Activated T-cell treated with anti-CD3 and anti-CD28 coated beads for 24 hours (primary cell): Measurements from ENCODE around the gene PBX1.

ENCODE experiments used
- DNase-seq: peaks from one replicate; pipeline ENCODE4 v3.0.0-alpha.2; 2020; ENCODE audit warnings: low read depth

PBX1 gene

GRCh38 chr1:164813776-164814175, 254.8 kb downstream of the PBX1 start:
- no peak for DNase-seq

GRCh38 chr1:164821648-164822047, 262.7 kb downstream of the PBX1 start:
- no peak for DNase-seq

GRCh38 chr1:164823486-164824279, 264.7 kb downstream of the PBX1 start:
- no peak for DNase-seq

- DNase-seq = no peak
Measured at GRCh38 chr1:164824542-164824941, 265.6 kb downstream of the PBX1 start.

GRCh38 chr1:164830628-164831027, 271.6 kb downstream of the PBX1 start:
- DNase-seq = no peak

DNA sequence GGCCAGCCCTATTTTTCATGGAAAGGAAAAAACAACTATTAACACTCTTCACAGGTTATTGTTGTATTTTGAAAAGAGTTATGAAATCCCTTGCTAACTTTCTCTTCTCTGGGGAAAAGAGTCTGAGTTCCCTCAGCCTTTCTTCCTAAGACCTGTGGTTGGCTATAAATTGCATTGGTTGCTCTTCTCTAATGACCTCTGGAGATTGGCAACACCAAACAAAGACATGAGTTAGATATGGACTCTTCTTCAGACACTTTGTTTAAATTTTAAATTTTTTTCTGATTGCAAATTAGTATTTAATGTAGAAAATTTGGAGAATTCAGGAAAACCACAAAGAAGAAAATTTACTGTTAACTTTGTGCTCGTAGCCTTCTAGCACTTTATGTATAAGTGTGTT, 275.7 kb downstream of the PBX1 start:
- DNase-seq = no peak

DNA sequence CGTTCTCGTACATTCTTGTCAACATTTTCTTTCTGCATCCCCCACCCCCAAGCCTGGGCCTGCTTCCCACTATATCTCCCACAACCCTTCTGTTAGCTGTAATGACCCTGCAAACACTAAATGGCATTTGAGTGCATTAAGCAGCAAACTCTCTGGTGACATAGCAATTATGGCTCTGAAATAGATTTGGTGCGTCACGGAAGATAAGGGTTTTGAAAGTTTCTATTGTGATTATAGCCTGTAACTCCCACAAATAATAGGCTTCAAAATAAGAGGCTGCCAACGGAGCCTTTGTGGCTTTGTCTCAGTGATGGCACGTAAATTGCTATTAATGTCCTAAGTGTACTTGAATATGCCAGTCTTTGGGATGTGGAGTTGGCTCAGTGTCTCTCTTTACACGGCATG, 277.6 kb downstream of the PBX1 start:
- DNase-seq = no peak

DNA sequence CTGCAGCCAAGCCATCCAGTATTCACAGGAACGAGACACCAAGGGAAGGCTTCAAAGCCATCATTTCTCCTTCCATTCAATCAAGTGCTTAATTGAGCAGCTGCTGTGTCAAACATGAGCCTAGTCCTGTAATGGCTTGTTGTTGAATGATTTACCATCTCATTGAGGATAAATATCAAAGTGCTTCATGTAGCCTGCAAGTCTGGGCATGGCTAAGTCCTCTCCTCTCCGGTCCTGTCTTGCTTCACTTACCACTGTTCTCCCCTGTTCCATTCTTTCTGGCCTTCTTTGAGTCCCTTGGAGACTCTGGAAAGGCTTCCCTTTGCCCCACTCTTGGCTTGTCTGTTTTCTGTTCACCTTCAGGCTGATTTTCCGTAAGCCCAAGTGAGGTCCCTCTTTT, 279.8 kb downstream of the PBX1 start:
- DNase-seq = no peak

DNA sequence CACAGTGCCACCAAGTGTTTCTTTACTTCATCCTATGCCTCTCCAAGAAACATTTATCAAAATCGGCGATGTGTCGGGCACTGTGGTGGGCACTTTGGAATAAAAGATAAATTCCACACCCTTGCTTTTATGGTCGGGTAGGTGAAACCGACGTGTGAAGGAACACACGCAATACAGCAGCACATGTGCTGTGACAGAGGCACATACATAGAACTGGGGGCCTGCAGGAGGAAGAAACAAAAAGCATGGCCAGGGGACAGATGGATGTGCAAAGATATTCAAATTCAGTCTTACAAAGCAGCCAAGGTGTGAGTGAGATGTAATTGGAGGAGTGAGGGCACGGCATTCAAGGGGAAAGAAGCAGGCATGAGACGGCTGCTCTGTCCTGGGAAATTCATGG, 282.0 kb downstream of the PBX1 start:
- DNase-seq = no peak

DNA sequence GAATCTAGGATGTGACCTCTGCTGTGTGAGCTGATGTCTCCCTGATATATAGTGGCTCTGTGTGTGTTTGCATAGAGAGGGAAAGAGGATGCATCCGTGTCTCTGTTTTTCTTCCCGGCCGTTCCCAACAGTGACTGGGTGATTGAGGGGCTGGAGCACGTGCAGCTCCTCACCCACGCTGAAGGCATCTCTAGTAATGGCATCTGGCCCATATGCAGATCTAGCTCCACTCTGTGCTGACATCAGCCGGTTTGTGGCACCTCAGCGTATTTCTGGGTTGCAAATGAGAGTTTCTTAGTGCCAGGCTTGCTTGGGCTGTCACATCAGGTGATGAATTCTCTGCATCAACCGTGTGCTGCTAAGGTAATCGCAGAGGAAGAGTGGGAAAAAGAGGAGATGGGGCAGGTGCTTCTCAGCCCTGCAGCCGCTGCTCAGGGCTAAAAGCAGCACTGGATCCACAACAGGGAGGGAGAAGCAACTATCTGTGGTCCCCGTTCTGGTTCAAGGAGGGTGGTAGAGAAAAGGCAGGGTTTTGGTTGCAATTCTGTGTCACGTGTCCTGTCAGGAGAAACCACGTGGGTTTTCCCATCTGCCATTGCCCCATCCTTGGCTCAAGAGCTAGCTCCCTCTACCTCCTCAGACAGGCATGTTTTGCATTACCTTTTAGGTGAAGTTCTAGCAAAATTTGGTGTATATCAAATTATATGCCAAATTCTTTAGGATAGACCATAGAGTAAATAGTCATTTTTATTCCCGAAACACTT, 282.9 kb downstream of the PBX1 start:
- no peak for DNase-seq

DNA sequence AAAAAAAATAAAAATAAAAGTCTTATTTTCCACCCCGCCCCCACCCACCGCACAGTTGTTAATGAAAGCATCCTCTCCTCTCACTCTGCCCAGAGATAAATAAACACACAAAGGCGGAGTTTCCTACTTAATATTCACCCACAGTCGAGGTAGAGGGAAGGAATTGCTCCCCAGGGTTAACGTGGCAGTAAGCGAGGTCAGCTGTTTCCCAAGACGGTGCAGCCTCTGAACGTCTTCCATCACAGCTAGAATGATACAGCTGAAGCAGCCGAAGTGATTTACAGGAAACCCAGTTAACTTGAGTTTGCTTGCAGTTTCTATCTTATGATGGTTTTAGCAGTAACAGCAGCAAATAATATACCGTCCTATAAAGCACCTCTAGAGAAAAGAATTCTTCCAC, 283.9 kb downstream of the PBX1 start:
- DNase-seq = no peak

- no peak for DNase-seq
Measured at GRCh38 chr1:164843743-164844500, 284.9 kb downstream of the PBX1 start.

- DNase-seq = no peak
Measured at GRCh38 chr1:164846731-164847691, 288.0 kb downstream of the PBX1 start.

DNA sequence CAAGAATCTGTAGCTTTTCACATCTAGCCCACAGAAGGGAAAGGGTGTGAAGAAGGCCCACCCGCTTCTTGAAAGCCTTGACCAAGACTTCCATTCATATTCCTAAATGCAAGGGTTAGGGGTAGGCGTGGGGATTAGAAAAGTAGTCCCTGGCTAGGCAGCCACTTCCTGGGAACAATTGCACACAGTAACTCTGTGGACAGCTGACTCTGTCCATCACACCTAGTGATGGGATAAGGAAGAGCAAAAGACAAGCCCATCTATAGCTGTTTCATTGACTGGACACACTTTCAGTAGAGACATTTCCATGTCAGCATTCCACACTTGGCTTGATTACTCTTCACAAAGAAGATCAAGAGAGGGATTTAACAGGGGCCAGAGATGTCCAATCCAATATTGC, 294.2 kb downstream of the PBX1 start:
- DNase-seq = no peak

- no peak for DNase-seq
Measured at GRCh38 chr1:164855716-164856329, 296.8 kb downstream of the PBX1 start.

GRCh38 chr1:164856381-164856780, 297.4 kb downstream of the PBX1 start:
- no peak for DNase-seq

GRCh38 chr1:164857439-164857838, 298.5 kb downstream of the PBX1 start:
- DNase-seq = no peak

GRCh38 chr1:164858096-164858632, 299.2 kb downstream of the PBX1 start:
- no peak for DNase-seq

DNA sequence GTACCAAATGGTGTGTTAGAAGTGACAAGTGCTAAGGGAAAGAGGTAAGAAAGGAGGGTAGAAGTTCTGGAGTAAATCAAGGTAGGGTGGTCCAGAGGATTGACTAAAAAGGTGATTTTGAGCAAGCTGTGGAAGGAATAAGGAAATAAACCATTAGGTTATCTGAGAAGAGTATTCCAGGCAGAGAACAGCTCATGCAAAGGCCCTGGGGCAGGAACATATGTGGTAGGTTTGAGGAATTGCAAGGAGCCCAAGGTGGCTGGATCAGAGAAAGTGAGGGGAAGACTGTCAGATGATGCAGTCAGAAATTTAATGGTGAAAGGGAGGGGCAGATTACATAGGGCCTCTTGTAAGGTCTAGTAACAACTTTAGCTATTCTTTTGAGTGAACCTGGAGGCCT, 302.6 kb downstream of the PBX1 start:
- DNase-seq = no peak

GRCh38 chr1:164863056-164863455, 304.1 kb downstream of the PBX1 start:
- no peak for DNase-seq

DNA sequence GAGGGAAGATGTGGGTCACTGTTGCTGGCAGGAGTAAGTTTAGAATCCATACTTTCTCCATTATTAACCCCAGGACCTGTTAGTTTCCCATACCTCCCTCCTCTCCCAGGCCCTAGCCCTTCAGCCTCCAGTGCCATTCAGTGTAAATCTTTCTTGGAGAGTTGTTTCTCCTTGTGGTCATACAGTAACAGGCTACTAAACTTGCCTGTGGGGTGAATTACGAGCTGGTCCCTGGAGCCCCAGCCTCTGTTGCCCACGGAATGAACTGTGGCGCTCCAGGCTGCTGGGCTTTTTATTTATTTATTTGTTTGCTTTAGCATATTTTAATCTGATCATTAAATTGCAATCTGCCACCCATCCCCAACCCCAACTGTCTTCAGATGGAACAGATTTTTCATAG, 305.2 kb downstream of the PBX1 start:
- no peak for DNase-seq
